Activated T-cell treated with anti-CD3 and anti-CD28 coated beads for 1 hour (primary cell): ENCODE measurements around the gene RENBP.

Experiments
- DNase-seq: peaks from one replicate; pipeline ENCODE4 v3.0.0-alpha.2; 2020; ENCODE audit warnings: low read depth

RENBP gene

GRCh38 chrX:153970357-153971123, 26.1 kb upstream of the RENBP start:
- DNase-seq, result no peak

- no peak for DNase-seq
These were observed 25.5 kb upstream of the RENBP start for GRCh38 chrX:153969904-153970356.

GRCh38 chrX:153969125-153969903, 24.9 kb upstream of the RENBP start:
- DNase-seq, result no peak

GRCh38 chrX:153968754-153969124, 24.3 kb upstream of the RENBP start:
- no peak for DNase-seq

GRCh38 chrX:153968255-153968654, 23.8 kb upstream of the RENBP start:
- no peak for DNase-seq

- no peak for DNase-seq
These were observed 23.2 kb upstream of the RENBP start for GRCh38 chrX:153967536-153968224.

GRCh38 chrX:153966841-153967535, 22.5 kb upstream of the RENBP start:
- DNase-seq, result no peak

GRCh38 chrX:153966283-153966688, 21.8 kb upstream of the RENBP start:
- no peak for DNase-seq

- no peak for DNase-seq
These were observed 21.0 kb upstream of the RENBP start for GRCh38 chrX:153965406-153965805.

- no peak for DNase-seq
These were observed 19.7 kb upstream of the RENBP start for GRCh38 chrX:153964105-153964504.

GRCh38 chrX:153963546-153963945, 19.1 kb upstream of the RENBP start:
- no peak for DNase-seq

GRCh38 chrX:153961292-153961691, 16.8 kb upstream of the RENBP start:
- no peak for DNase-seq

- no peak for DNase-seq
These were observed 16.3 kb upstream of the RENBP start for GRCh38 chrX:153960786-153961185.

- DNase-seq, result no peak
These were observed 15.6 kb upstream of the RENBP start for GRCh38 chrX:153960077-153960476.

GRCh38 chrX:153959649-153960048, 15.2 kb upstream of the RENBP start:
- no peak for DNase-seq

GRCh38 chrX:153958605-153959004, 14.2 kb upstream of the RENBP start:
- DNase-seq, result no peak

GRCh38 chrX:153957224-153957623, 12.8 kb upstream of the RENBP start:
- DNase-seq, result no peak

- DNase-seq, result no peak
These were observed 11.8 kb upstream of the RENBP start for GRCh38 chrX:153956044-153956907.

- DNase-seq, result no peak
These were observed 10.8 kb upstream of the RENBP start for GRCh38 chrX:153955228-153955732.

GRCh38 chrX:153954558-153955227, 10.2 kb upstream of the RENBP start:
- DNase-seq, result no peak
